IMR-90 (cell line): ENCODE data around the gene RSL1D1. TPM values are rescaled to one million over a fixed set of nuclear protein-coding genes. Genes with fewer than 3 reads are reported as not detected.

Experiments
- ATAC-seq: fragments of 200-7000 bp; cut with Tn5 transposase; 2 replicates; pipeline ENCODE4 v1.9.1; 2020; ENCODE audit warnings: low read depth, mild to moderate bottlenecking, moderate library complexity
- BruUV-seq: library from RNA; stranded (reverse); fragments of 400-500 nt; replicated peaks from 2 replicates; lab custom pipeline; 2021; lab: Mats Ljungman, UMichigan
- CTCF ChIA-PET: fragments of 300-600 bp; formaldehyde crosslinking; extraction: SDS; loops from one replicate; lab custom pipeline; 2021; ENCODE audit warnings: antibody characterized with exemption; lab: Yijun Ruan, JAX
- POLR2A ChIA-PET: fragments of 300-600 bp; sonication (Branson Sonifier 250); formaldehyde crosslinking; loops from one replicate; lab custom pipeline; 2022; ENCODE audit warnings: antibody characterized with exemption; ENCODE audit not compliant: unreplicated experiment; lab: Charles Lee
- DNase-seq: peaks from one replicate; pipeline ENCODE4 v3.0.0; 2013
- H2AFZ ChIP-seq: replicated peaks from 2 replicates; pipeline ENCODE3; 2013; ENCODE audit warnings: low read length, mild to moderate bottlenecking; ENCODE audit not compliant: poor library complexity
- H2AK5ac ChIP-seq: 2 replicates; pipeline ENCODE4 v1.6.1; 2013; ENCODE audit warnings: low read depth, low read length, inconsistent platforms
- H2AK9ac ChIP-seq: replicated peaks from 2 replicates; pipeline ENCODE3; 2013; ENCODE audit warnings: mild to moderate bottlenecking, low read depth, low read length, moderate library complexity; ENCODE audit not compliant: poor library complexity
- H2BK120ac ChIP-seq: 2 replicates; pipeline ENCODE4 v1.6.1; 2013; ENCODE audit warnings: low read depth, low read length, inconsistent platforms
- H2BK15ac ChIP-seq: 3 replicates; pipeline ENCODE4 v1.6.1; 2013; ENCODE audit warnings: low read depth, low read length, inconsistent platforms
- H2BK20ac ChIP-seq: 2 replicates; pipeline ENCODE4 v1.6.1; 2013; ENCODE audit warnings: low read depth, mild to moderate bottlenecking, inconsistent platforms, low read length, moderate library complexity
- H2BK5ac ChIP-seq: 2 replicates; pipeline ENCODE4 v1.6.1; 2013; ENCODE audit warnings: mild to moderate bottlenecking, low read depth, low read length, inconsistent platforms; ENCODE audit not compliant: poor library complexity, severe bottlenecking
- H3K14ac ChIP-seq: replicated peaks from 2 replicates; pipeline ENCODE4 v1.6.1; 2013; ENCODE audit warnings: low read depth, low read length, inconsistent platforms
- H3K18ac ChIP-seq: 2 replicates; pipeline ENCODE4 v1.6.1; 2013; ENCODE audit warnings: low read depth, low read length, control low read depth
- H3K23ac ChIP-seq: 2 replicates; pipeline ENCODE4 v1.6.1; 2013; ENCODE audit warnings: low read depth, low read length, inconsistent platforms
- H3K27ac ChIP-seq: 2 replicates; pipeline ENCODE4 v1.5.1; 2013; ENCODE audit warnings: mild to moderate bottlenecking, control low read depth, low read length; ENCODE audit not compliant: insufficient read depth
- H3K27me3 ChIP-seq: 2 replicates; pipeline ENCODE4 v1.6.1; 2013; ENCODE audit warnings: low read length; ENCODE audit not compliant: control insufficient read depth, insufficient read depth
- H3K36me3 ChIP-seq: 2 replicates; pipeline ENCODE4 v1.6.1; 2013; ENCODE audit warnings: low read length, mixed read lengths; ENCODE audit not compliant: control insufficient read depth, insufficient read depth
- H3K4ac ChIP-seq: 2 replicates; pipeline ENCODE4 v1.6.1; 2013; ENCODE audit warnings: low read depth, low read length, inconsistent platforms
- H3K4me1 ChIP-seq: 2 replicates; pipeline ENCODE4 v1.6.1; 2013; ENCODE audit warnings: low read length, mixed read lengths; ENCODE audit not compliant: control insufficient read depth, insufficient read depth
- H3K4me2 ChIP-seq: 2 replicates; pipeline ENCODE4 v1.6.1; 2013; ENCODE audit warnings: low read depth, mild to moderate bottlenecking, control low read depth, low read length, moderate library complexity
- H3K4me3 ChIP-seq: 2 replicates; pipeline ENCODE4 v1.5.1; 2013; ENCODE audit warnings: low read depth, mild to moderate bottlenecking, control low read depth, low read length, moderate library complexity; ENCODE audit not compliant: insufficient read depth
- H3K56ac ChIP-seq: 2 replicates; pipeline ENCODE4 v1.6.1; 2013; ENCODE audit warnings: low read length, inconsistent platforms; ENCODE audit not compliant: insufficient read depth; ENCODE audit errors: extremely low read depth
- H3K79me1 ChIP-seq, 2 experiments: 2 replicates each; pipeline ENCODE4 v1.6.1; 2013; ENCODE audit warnings: low read length in 2 of 2, inconsistent platforms in 1 of 2, low read depth in 1 of 2
- H3K9ac ChIP-seq: 2 replicates; pipeline ENCODE4 v1.6.1; 2013; ENCODE audit warnings: low read depth, low read length, control low read depth
- H3K9me1 ChIP-seq: 2 replicates; pipeline ENCODE4 v1.6.1; 2013; ENCODE audit warnings: low read length, inconsistent platforms; ENCODE audit not compliant: insufficient read depth
- H3K9me3 ChIP-seq: 2 replicates; pipeline ENCODE4 v1.6.1; 2013; ENCODE audit warnings: low read length; ENCODE audit not compliant: control insufficient read depth, insufficient read depth
- H4K20me1 ChIP-seq: 2 replicates; pipeline ENCODE4 v1.6.1; 2013; ENCODE audit warnings: low read length, inconsistent platforms; ENCODE audit not compliant: insufficient read depth
- H4K5ac ChIP-seq: 2 replicates; pipeline ENCODE4 v1.6.1; 2013; ENCODE audit warnings: mild to moderate bottlenecking, low read depth, low read length, control low read depth
- H4K8ac ChIP-seq, 2 experiments: 2 replicates each; pipeline ENCODE4 v1.6.1; 2013; ENCODE audit warnings: low read depth in 2 of 2, low read length in 2 of 2, control low read depth in 1 of 2, inconsistent platforms in 1 of 2
- H4K91ac ChIP-seq: 2 replicates; pipeline ENCODE4 v1.6.1; 2013; ENCODE audit warnings: low read depth, low read length, inconsistent platforms; ENCODE audit not compliant: insufficient read depth
- BHLHE40 ChIP-seq: fragments of 150-350 bp; IDR thresholded peaks from 2 replicates; pipeline ENCODE4 v1.6.1; 2016; ENCODE audit warnings: mild to moderate bottlenecking, low read depth, low read length
- CEBPB ChIP-seq: IDR thresholded peaks from 2 replicates; pipeline ENCODE4 v1.6.1; 2012; ENCODE audit warnings: low read depth, low read length, improper control_type of control experiment
- CTCF ChIP-seq: conservative IDR thresholded peaks from 2 replicates; pipeline ENCODE4 v1.5.1; 2012; ENCODE audit warnings: mild to moderate bottlenecking, low read depth, low read length, improper control_type of control experiment
- MAFK ChIP-seq: IDR thresholded peaks from 2 replicates; pipeline ENCODE4 v1.6.1; 2012; ENCODE audit warnings: low read depth, low read length, improper control_type of control experiment
- NFE2L2 ChIP-seq: fragments of 150-350 bp; IDR thresholded peaks from 2 replicates; pipeline ENCODE4 v1.6.1; 2016; ENCODE audit warnings: low read depth, mild to moderate bottlenecking, low read length
- RAD21 ChIP-seq: IDR thresholded peaks from 2 replicates; pipeline ENCODE4 v1.6.1; 2012; ENCODE audit warnings: low read length, improper control_type of control experiment
- RCOR1 ChIP-seq: IDR thresholded peaks from 2 replicates; pipeline ENCODE4 v1.6.1; 2012; ENCODE audit warnings: mild to moderate bottlenecking, low read length, improper control_type of control experiment; ENCODE audit not compliant: insufficient replicate concordance
- SMC3 ChIP-seq: fragments of 150-350 bp; IDR thresholded peaks from 2 replicates; pipeline ENCODE4 v1.6.1; 2016; ENCODE audit warnings: low read depth, mild to moderate bottlenecking, antibody characterized with exemption, low read length, moderate library complexity
- USF2 ChIP-seq: fragments of 150-350 bp; IDR thresholded peaks from 2 replicates; pipeline ENCODE4 v1.6.1; 2017; ENCODE audit warnings: mild to moderate bottlenecking, antibody characterized with exemption, low read length, low read depth
- WGBS, 2 experiments: methylation state at CpG; one replicate each; pipeline versions ENCODE4 v1.1.5 to v1.1.7; 2013; ENCODE audit warnings: missing lambda C conversion rate in 2 of 2; ENCODE audit not compliant: insufficient read length in 1 of 2; ENCODE audit errors: extremely low coverage in 2 of 2; 5-methylcytosine and 5-hydroxymethylcytosine counted together
- dilution Hi-C: fragments of 300-500 bp; cut with HindIII; formaldehyde crosslinking; loops from one replicate; pipeline ENCODE4 v1.14.3; 2018; ENCODE audit warnings: low sequenced_read_pairs; ENCODE audit not compliant: unreplicated experiment
- in situ Hi-C: fragments of 300-500 bp; cut with MboI; formaldehyde crosslinking; loops from 3 replicates; pipeline ENCODE4 v1.14.3; 2019; ENCODE audit warnings: low sequenced_read_pairs, inconsistent platforms, mixed read lengths
- intact Hi-C: fragments of 100-400 bp; cut with micrococcal nuclease; formaldehyde crosslinking; loops from 2 replicates; pipeline ENCODE4 v1.10.0; 2022
- polyA plus RNA-seq, 3 experiments: library from polyadenylated mRNA; depleted of rRNA; stranded (reverse); fragments of >200 nt; gene quantifications; 2 replicates each; pipeline ENCODE4 v1.2.3, GENCODE V29; 2012; ENCODE audit warnings: low replicate concordance in 1 of 3
- total RNA-seq: library from RNA; depleted of rRNA; stranded (reverse); fragments of >200 nt; gene quantifications from 2 replicates; pipeline ENCODE4 v1.2.3, GENCODE V29; 2012

RSL1D1 gene
- total and polyA plus RNA-seq, 2 of the 4 experiments (the other 2 are of a cell fraction) = 63.8 to 77.4 TPM

DNA sequence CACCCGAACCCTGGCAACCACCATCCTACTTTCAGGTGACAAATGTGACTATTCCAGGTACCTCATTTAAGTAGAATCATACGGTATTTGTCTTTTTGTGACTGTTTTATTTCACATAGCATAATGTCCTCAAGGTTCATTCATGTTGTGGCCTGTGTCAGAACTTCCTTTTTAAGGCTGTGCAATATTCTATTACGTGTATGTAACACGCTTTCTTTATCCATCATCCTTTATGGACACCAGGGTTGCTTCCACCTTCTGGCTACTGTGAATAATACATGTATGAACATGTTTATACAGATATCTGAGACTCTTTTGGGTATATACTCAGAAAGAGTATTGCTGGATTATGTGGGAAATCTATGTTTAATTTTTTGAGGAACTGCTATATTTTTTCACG lies 28.7 kb upstream of the RSL1D1 start:
- Histone ChIP-seq H3K79me1 (peaks cover 16 to 32% of the 10 kb centered on the region in 2 experiments), H3K27me3 (no peaks in the 10 kb centered on the region), H4K91ac (no peak overlapping the region), H4K5ac (no peak overlapping the region), H2BK5ac (no peak overlapping the region), H2AFZ (no peak overlapping the region), H3K9ac (no peak overlapping the region), H3K4me3 (no peak overlapping the region), H3K18ac (no peak overlapping the region), H3K9me1 (no peaks in the 10 kb centered on the region), H2BK20ac (no peak overlapping the region), H3K4me1 (no peaks in the 10 kb centered on the region), H3K23ac (no peak overlapping the region), H3K9me3 (no peaks in the 10 kb centered on the region), H4K20me1 (peaks cover 5% of the 10 kb centered on the region; the same call in 1 of the 2 replicates), H3K4me2 (no peak overlapping the region), H2BK15ac (no peak overlapping the region), H4K8ac (no peak overlapping the region), H2AK5ac (no peak overlapping the region), H2BK120ac (no peak overlapping the region), H3K56ac (no peak overlapping the region), H3K27ac (no peak overlapping the region), H3K14ac (no peak overlapping the region), H2AK9ac (no peak overlapping the region), H3K36me3 (peaks cover 41% of the 10 kb centered on the region), H3K4ac (no peak overlapping the region)
- DNase-seq (no peak), ATAC-seq (no peak)
- TF ChIP-seq SMC3 (no peak), NFE2L2 (no peak), USF2 (no peak), BHLHE40 (no peak), RCOR1 (no peak), RAD21 (no peak), CTCF (no peak), CEBPB (no peak), MAFK (no peak)
- intact Hi-C loops (no loop called here), dilution Hi-C loops (no loop called here), in situ Hi-C loops (no loop called here)
- WGBS, 2 experiments = no CpG with 5 or more reads among the region's 5 CpGs
- ChIA-PET POLR2A (no interaction called here), CTCF (no interaction called here)
- BruUV-seq = no TSS peak
